Measurements from ENCODE around the gene LMAN2.

DNA sequence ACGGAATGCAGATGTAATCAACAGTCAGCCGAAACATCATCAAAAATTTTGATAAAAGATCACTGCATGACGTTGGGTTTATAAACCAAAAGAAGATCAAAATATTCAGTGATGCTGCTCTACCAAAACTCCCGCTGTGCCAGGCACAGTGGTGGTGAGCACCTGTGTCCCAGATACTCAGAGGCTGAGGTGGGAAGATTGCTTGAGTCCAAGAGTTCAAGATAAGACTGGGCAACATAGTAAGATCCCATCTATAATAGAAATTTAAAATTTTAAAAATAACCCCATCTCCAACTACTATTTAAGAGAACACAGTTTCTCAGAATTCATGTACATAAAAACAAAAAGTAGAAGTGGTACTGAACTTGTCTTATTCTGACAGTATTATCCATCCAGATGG, 3.8 kb downstream of the LMAN2 start:
- TF ChIP-seq CTCF (IDR thresholded peaks at IDR 0.05 in 8 of 11, conservative IDR thresholded peaks at IDR 0.05 in 3 of 11) (no peak), POLR2A (IDR thresholded peaks at IDR 0.05) (no peak)
